ENCODE results near the gene AIP.
"Not testable (repeated sequence)": the region's sequence is repeated elsewhere in the genome, so short reads cannot be mapped to it uniquely, and the experiment has no call there.

The AIP gene

DNA sequence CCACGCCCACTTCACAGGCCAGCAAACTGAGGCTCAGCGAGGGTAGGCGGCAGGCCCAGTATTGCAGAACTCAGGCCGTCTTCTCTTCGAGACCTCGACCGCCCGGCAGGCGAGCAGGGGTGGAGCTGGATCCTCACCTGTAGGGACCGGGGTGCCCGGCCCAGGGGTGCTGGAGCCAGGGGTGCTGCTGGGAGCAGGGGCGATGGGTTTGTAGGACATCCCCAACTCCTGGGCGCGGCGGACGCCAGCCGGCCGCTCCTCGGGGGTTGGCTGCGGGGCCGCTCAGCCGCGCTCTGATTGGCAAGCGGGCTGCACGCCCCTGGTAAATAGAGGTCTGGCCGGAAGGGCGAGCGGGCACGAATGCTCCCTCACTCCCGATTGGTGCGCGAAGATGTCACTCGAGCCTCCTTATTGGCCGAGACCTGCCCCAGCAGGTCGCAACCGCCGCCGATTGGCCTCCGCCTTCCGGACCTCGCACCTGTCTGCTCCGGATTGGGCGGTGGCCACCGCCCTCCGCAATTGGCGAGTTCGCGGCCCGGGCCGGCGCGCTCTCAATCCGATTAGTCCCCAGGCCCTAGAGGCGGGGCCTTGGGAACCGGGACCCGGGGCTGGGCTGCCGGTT, 25.1 kb downstream of the AIP start, which contains the start of gene CDK2AP2:
Gene CDK2AP2, minus strand, starts transcription at position 299 of the 622 bp plus-strand sequence. Its CDS starts 80 bp downstream, at position 219.
- peak; percentile 99 for DNase-seq

DNA sequence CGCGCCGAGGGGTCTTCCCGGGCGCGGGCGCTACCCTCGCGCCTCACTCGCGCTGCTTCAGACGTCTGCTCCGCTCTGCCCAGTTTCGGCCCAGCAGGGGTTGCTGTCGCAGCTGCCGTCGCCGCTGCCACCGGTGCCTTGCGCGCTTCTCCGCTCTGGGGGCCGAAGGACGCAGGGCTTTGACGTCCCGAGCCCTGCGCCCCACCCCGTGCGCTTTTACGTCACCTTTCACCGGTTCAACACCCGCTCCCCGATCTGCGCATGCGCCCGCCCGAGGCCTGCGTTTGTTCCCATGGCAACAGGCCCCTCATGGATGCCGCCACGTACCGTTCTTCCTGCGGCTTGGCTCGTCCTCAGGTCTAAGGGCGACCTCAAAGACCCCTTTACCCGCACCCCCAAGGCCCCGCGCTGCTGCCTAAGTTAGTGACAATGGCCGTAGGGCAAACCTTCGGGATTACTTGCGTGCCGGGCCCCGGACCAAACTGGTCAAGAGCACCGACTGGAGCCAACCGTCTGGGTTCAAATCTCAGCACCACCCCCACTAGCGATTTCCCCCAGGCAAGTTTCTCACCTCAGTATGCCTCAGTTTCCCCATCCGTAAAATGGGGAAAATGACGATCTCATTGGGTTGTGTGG, 25.8 kb downstream of the AIP start:
- DNase-seq = peak; percentile 98

DNA sequence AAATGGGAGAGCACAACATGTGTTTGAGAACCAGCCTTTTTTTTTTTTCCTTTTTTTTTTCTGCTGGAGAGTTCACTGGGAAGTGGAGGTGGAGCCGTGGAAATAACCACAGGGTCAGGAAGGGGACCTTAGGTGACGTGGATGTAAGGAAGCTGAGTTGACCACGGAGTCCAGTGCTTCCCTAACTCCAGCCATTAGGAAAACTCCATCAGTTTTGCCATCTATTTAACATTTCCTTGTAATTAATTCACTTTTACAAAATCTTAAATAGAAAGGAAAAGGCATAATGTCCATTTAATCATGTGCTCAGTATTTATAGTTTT, 27.2 kb downstream of the AIP start:
- no peak for DNase-seq

DNA sequence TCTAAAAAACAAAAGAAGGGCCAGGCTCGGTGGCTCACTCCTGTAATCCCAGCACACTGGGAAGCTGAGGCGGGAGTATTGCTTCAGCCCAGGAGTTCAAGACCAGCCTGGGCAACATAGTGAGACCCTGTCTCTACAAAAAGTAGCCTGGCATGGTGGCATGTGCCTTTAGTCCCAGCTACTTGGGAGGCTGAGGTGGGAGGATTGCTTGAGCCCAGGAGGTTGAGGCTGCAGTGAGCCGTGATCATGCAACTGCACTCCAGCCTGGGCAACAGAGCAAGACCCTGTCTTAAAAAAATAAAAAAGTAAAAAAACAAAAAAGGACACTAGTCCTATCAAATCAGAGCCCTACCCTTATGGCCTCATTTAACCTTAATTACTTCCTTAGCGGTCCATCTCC, 28.7 kb downstream of the AIP start:
- DNase-seq = not testable (repeated sequence)

DNA sequence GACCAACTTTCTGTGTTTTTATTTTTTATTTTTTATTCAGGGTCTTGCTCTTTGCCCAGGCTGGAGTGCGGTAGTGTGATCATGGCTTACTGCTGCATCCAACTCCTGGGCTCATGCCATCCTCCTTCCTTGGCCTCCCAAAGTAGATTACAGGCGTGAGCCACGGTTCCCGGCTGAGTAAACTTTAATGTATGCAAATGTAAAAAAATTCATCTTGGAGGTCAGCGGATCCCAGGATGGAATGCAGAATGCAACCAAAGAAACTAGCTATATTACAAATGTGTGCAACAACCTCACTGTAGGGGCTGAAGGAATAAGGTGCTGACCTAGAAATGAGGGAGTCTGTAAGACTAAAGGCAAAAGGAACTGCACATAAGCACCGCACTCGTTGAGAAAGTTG, 31.3 kb downstream of the AIP start:
- no peak for DNase-seq

DNA sequence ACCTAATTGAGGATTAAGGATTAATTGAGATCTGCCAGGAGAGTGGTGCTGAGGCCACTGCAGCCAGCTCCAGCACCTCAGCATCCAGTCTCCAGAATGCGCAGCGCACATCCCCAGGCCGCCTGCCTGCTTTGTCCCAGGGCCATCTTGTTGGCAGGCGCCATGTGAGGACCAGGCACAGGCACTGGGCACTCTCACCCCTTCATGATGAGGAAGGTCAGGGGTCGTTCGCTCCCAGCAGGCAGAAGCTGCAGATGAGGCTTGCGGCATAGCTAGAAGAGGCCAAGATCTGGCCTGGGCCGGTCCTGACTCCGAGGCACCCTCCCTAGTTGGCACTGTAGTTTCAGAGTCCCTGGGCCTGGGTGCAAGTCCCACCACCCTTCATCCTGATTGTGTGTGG, 34.0 kb downstream of the AIP start:
- DNase-seq = peak; percentile 75

DNA sequence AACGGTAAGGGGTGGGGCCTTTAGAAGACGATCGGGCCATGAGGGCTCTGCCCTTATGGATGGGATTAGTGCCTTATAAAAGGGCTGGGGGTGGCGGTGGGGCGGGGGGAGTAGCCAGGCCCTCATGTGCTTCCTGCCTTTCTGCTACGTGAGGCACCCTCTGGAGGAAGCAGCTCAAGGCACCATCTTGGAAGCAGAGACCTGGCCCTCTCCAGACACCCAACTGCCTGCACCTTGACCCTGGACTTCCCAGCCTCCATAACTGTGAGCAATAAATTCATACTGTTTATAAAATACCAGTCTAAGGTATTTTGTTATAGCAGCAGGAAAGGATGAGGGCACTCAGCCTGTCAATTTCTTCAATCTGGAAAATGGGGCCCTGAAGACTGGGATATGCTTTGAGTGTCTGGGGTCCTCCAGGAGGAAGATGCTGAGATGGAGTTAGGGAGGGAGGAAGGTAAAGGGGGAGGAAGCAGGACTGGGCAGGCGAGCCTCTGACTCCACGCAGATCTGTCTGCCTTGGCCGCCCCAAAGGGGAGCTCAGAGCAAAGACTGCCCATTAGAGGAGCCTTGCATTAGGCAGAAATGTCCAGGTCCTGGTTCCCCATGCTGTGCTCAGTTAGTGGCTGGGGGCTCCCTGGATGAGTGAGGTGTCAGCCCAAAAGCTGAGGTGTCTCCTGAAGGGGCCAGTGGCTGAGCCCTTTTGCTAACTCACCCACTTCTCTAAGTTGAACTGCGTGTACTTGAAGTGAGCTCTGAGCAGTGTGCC, 35.1 kb downstream of the AIP start:
- peak; percentile 74 for DNase-seq

DNA sequence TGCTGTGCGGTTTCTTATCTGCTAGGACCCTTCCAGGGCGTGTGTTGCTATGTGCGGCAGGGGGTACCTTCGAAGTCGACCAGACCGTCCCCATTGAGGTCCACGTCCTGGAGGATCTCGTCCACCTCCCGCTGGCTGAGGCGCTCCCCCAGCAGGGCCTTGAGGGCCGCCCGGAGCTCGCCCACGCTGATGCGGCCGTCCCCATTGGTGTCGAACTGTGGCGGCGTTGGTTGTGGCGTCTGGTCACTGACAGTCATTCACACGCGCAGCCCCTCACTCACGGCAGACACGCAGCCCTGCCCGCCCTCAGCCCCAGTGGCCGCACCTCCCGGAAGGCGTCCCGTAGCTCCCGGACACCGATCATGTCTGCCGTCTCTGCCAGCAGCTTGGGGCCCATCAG, 36.9 kb downstream of the AIP start:
- DNase-seq = no peak

DNA sequence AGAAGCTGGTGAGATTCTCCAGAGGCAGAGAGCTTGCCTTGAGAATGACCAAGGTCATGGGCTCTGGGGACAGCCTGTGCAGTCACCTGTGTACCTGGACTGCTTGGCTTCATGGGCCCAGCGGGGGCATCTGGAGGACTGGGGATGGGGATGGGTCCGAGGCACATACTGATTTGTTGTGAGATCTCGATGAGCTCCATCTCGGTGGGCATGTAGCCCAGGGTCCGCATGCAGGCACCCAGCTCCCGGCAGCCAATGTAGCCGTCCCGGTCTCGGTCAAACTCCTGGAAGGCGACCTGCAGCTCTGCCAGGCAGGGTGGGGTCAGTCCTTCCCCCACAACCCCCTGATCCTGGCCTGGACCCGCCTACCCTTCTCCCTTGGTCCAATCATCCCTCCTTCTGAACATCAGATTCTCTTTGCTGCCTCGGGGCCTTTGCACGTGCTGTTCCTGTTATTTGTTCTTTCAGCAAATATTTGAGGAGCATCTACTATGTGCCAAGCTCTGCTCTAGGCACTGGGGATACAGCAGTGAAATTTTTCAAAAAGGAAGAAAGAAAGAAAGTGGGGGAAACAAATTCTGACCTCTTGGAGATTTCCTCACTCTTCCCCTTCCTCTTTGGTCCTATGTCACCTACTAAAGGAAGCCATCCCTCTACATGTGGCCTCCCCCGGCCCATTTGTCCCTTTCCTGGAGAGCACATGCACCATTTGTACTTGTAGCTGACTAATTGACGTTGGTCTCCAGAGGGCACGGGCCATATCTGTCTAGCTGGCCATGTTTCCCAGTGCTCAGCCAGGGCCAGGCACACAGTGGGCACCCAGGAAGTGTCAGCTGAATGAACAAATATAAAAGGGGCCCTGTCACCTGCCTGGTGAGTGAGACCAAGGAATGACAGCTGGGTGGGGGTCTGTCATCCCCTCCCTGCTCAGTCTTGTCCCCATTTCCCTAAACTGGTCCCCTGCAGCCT, 38.3 kb downstream of the AIP start:
- DNase-seq = no peak

DNA sequence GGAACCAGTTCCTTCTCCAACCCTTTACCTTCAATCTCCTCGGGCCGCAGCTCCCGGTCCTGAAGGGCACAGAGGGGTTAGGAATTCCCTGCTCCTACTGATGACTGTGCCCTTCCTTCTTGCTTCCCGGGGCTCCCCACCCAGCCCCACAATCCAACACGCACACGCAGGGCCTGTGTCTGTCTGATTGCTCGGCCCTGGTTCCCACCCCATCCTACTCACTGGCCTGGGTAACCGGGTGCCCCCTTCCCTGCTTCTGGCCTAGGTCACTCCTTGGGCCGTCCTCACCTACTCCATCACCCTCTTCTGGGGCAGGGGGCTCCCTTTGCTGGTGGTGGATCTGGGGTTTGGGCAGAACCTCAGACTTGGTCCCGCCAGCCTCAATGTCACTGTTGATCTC, 39.1 kb downstream of the AIP start:
- DNase-seq = no peak

DNA sequence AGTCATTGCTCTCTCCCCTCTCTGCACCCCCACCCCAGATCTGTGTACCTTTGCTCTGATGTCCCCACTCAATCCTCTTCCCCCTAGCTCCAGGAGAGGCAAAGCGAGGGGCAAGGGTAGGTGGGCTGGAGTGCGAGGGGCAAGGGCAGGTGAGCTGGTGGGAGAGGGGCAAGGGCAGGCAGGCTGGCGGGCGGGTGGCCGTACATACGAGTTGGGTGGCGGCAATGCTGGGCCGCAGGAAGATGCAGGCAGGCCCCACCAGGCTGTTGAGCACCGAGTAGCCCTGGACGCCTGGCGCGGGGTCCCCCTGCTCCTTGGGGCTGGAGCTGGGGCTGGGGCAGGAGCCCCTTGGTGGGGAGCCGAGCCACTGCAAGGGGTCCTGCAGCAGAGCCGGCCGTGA, 39.5 kb downstream of the AIP start:
- no peak for DNase-seq

DNA sequence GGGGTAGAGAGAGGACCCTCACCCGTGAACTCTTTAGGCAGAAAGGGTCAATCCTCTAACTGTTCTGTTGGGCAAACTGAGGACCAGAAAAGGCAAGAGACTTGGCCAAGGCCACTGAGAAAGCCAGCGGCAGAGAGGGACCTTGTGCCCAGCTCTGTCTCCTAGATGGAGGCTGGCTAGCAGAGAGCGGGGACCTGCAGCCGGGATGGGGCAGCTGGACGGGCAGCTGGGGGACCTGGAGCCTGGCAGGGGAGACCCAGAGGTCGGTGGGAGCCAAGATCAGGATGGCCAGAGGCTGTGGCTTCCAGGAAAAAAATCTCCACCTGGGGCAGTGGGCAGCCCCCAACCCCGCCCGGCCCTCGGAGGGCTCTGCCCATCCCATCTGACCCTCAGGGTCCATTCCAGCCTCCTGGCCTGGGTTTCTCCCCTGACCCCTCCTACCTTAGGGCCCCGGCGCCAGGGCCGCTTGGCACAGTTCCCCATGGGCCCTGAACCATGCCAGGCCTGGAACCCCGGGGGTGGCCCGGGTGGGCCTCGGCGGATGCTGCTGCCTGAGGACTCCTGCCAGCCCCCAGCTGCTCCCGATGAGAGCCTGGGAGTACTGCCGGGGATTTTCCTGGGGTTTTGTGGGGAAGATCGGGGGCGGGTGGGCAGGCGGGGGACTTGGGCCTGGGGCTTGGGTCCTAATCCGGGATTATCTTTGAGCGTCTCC, 40.2 kb downstream of the AIP start, which contains the start of gene CABP2:
Gene CABP2, minus strand, starts transcription at position 603 of the 712 bp plus-strand sequence. Its CDS starts 120 bp downstream, at position 483.
- DNase-seq = no peak

DNA sequence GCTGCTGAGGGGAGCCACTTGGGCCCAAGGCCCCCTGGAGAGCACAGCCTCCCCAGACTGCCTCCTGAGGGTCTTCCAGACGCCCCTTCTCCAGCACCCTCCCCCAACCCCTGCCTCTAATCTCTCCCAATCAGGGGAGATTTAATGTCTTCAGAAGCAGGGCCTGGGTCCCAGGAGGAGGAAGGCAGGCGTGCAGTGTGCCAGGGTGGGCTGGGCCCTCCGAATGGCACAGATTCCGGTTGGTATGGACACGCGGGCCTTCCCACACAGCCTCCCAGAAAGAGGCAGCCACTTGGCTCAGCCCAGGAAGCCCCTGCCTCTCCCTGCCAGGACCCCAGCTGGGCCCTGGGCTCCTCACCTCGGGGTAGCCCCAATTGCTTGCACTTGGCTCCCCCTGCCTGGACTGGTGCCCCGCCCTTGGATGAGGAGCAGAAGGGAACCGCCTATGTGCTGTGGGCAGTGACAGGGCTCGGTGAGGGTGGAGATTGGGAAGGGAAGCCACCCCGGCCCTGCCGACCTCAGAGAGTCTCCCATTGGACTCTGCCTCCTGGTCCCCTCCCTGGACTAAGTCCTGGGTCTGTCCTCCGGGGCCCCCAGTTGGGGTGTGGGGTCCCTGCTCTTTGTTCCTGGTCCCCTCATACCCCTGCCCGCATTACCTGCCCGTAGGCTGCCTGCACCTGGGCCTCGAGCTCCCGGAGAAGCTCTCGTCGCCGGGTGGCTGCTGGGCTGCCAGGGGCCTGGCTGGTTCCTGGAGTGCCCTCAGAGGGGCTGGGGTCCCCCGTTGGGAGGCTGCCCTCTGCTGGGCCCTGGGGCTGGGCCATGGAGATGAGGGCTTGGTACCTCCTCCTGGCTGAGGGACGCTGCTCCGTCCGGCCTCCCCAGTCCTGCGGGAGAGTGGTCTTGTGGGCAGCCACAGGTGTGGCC, 41.0 kb downstream of the AIP start:
- DNase-seq = peak; percentile 70

DNA sequence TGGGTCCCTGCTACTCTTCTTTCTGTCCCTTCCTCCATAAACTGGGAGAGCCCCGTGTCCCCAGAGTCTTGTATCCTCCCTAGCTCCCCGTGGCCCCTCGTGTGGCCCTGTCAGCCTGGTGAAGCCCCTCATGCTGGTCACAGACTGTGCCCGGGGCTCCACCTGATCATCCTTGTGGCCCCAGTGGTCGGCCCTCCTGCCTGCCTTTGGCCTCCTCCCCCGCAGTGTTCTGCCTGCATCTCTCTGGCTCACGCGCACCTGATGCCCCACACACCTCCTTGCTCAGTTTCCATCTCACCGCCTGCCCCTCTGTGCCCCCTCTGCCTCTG, 41.6 kb downstream of the AIP start:
- DNase-seq = no peak

DNA sequence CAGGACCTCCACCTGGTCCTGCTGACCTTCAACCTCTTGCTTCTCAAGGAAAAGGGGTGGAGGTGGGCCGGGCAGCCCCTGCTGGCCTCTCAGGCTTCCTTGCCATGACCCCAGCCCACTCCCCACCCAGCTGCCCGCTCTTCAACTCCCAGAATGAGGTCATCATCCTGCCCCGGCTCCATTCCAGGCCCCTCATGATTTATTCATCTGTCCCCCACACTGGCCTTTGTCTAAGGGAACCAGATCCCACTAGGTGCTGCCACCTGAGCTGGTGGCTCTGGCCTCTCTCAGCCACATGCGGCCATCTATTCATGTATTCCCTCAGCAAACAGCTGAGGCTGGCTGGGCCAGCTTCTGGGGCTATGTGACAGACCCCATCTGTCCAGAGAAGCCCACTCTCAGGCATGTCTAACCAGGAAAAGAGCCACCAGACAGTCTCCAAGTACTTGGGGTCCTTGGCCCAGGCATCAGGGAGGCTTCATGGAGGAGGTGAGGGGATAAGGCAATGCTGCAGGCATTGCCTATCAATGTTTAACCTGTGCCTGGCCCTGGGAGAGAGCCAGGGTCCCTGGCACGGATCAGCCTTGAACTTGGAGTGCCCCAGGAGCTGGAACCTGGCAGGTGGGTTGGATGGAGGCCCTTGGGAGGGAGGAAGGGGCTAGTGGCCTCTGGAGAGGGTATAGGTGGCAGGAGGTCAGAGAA, 42.6 kb downstream of the AIP start:
- no peak for DNase-seq

DNA sequence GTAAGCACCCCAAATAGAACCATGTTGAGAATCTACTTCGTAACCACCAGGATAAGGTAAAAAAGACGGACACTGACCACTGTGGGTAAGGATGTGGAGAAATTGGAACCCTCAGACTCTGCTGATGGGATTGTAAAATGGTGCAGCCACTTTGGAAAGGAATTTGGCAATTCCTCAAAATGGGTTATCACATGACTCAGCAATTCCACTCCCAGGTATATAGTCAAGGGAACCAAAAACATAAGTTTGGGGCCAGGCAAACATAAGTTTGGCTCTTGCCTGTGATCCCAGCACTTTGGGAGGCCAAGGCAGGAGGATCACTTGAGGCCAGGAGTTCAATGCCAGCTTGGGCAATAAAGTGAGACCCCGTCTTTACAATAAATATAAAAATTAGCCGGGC, 45.5 kb downstream of the AIP start:
- no peak for DNase-seq

DNA sequence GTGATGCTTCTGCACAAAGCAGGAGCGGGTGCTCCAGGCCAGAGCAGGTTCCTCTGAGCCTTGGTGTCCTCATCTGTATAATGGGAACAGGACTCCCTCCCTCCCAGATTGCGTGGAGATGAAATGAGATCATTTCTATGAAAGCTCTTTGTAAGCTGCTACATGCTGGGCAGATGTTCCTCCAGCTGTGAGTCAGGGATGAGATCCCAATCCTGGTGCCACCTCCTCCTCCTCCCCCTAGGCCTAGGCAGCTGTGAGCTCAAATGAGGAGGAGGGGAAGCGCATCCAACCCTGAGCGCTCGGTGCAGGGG, 47.4 kb downstream of the AIP start:
- no peak for DNase-seq

DNA sequence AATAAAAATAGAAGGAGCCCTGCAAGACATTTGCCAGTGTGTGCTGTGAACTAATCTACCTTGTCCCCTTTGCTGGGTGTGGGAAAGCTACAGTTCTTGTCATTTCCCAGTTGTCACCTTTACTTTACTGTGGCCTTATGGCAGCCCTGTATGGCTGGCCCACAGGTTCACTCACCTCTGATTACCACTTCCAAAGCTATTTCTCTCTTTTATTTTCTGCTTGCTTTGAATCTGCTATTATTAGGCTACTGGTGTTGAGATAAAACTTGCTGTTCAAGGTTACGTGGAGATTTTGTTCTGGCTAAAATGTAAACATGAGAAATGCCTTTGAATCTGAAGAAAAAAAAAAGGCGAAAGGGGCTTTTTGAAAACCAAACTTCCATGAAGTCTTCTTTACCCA, 50.1 kb downstream of the AIP start:
- DNase-seq = no peak

DNA sequence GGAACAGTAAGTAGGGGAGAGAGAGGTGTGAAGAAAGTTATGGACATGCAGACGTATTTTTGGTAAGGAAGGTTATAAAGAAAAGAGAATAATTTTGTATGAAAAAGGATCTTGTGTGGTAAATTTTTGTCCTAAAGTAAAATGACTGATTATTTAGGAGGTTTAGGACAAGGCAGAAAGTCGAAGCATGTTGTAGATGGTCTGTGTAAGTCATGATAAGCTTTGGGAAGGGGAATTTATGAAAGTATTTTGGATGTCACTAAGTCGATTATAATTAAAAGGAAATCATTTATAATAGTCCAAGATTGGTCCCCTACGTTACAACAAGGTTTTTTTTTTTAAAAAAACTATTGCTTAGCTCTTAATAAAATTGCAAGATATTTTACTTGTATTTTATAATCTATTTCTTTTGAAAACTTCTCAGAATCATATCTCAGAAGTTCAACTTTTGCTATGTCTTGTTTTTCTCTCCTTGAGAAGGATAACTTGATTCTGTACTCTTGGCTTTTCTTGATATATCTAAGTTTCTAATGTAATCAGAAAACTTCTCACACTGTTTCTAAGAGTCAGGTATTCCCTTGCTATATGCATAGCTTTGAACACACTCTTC, 51.3 kb downstream of the AIP start:
- peak; percentile 7 for DNase-seq

DNA sequence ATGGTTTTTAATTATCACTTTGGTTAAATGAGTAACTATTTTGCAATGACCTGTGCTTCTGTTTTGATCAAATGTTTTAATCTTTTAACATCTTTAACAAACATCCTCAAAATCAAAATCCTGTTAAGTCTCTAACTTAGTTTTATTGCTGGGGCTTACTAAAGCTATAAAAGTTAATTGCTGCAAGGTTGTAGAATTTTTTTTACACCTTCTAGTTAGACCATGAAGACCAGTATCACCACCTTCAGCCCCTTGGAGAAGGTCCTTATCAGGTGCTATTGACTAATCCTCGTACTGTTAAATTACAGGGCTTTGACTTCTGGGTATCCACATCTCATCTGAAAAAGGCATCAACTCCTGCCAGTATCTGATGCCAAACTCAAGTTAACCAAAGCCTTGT, 52.7 kb downstream of the AIP start:
- DNase-seq = no peak
